Measurements from ENCODE around the gene HPCAL1. TPM values are rescaled to one million over a fixed set of nuclear protein-coding genes. Genes with fewer than 3 reads are reported as not detected.

Gene HPCAL1
- total and polyA plus RNA-seq, 2 of the 4 experiments (the other 2 are of a cell fraction) = 8.2 to 33.7 TPM

DNA sequence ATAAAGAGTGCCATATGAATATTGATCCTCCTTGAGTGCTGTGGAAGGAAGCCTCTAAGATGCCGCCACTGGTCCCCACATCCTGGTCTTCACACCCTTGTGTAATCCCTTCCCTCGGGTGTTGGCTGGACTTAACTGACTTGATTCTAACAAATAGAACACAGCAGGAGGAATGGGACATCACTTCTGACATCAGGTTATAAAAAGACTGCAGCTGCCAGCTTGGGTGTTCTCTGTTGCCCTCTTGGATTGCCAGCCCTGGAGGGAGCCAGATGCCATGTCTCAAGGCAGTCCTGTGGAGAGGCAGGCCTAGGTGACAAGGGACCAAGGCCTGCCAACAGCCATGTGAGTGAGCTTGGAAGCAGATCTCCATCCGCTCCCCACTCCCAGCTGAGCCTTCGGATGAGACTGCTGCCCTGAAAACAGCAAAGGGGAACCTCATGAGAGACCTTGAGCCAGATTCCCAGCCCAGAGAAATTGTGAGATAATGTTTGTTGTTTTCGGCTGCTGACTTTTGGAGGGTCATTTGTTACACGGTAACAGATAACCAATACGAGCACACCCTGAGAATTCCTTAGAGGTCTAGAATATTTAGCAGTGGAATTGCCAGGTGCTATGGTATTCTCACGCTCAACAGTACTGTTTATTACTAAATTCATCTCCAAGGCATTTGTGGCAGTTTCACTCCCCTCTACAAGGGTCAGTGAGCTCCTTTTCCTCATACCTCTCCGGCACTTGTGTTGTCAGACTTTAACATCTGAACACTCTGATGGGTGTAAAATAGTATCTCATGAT lies 32.5 kb downstream of the HPCAL1 start:
- WGBS, 2 experiments (ENCODE audit: extremely low coverage in 2 of 2, insufficient read length in 1 of 2) = no CpG with 5 or more reads among the region's 9 CpGs

More for the DNA sequence above, 32.5 kb downstream of the HPCAL1 start:
- no peak overlapping the region for H4K5ac ChIP-seq (ENCODE audit: low read depth, low read length)
- H2AK9ac ChIP-seq (replicated peaks; ENCODE audit: low read depth, low read length, poor library complexity) = no peak overlapping the region
- H3K4me3 ChIP-seq (ENCODE audit: insufficient read depth, low read depth, low read length) = no peak overlapping the region
- ChIA-PET CTCF (no interaction called here), POLR2A (ENCODE audit: unreplicated experiment) (no interaction called here)
- no peak overlapping the region for H4K8ac ChIP-seq (ENCODE audit: low read depth in 2 of 2, low read length in 2 of 2)
- H2AK5ac ChIP-seq (ENCODE audit: low read depth, low read length) = no peak overlapping the region
- intact Hi-C loops (cut with micrococcal nuclease) (no loop called here), in situ Hi-C loops (cut with MboI; ENCODE audit: low sequenced_read_pairs) (no loop called here), dilution Hi-C loops (cut with HindIII; ENCODE audit: low sequenced_read_pairs, unreplicated experiment) (no loop called here)
- no peaks in the 10 kb centered on the region for H3K27me3 ChIP-seq (ENCODE audit: control insufficient read depth, insufficient read depth, low read length)
- H3K27ac ChIP-seq (ENCODE audit: insufficient read depth, low read length) = no peak overlapping the region
- ATAC-seq (ENCODE audit: low read depth) = no peak
- no peak overlapping the region for H3K14ac ChIP-seq (replicated peaks; ENCODE audit: low read depth, low read length)
- no peak overlapping the region for H4K91ac ChIP-seq (ENCODE audit: insufficient read depth, low read depth, low read length)
- peaks cover 5% of the 10 kb centered on the region for H3K9me3 ChIP-seq (ENCODE audit: control insufficient read depth, insufficient read depth, low read length)
- no peak overlapping the region for H3K9ac ChIP-seq (ENCODE audit: low read depth, low read length)
- H3K56ac ChIP-seq (ENCODE audit: extremely low read depth, insufficient read depth, low read length) = no peak overlapping the region
- H3K9me1 ChIP-seq (ENCODE audit: insufficient read depth, low read length) = peaks cover 11% of the 10 kb centered on the region
- H3K36me3 ChIP-seq (ENCODE audit: control insufficient read depth, insufficient read depth, low read length) = peaks cover 4% of the 10 kb centered on the region
- no peak overlapping the region for H3K23ac ChIP-seq (ENCODE audit: low read depth, low read length)
- TF ChIP-seq NFE2L2 (IDR thresholded peaks at IDR 0.05; ENCODE audit: low read depth, low read length) = no peak
- TF ChIP-seq, protein P1, sequence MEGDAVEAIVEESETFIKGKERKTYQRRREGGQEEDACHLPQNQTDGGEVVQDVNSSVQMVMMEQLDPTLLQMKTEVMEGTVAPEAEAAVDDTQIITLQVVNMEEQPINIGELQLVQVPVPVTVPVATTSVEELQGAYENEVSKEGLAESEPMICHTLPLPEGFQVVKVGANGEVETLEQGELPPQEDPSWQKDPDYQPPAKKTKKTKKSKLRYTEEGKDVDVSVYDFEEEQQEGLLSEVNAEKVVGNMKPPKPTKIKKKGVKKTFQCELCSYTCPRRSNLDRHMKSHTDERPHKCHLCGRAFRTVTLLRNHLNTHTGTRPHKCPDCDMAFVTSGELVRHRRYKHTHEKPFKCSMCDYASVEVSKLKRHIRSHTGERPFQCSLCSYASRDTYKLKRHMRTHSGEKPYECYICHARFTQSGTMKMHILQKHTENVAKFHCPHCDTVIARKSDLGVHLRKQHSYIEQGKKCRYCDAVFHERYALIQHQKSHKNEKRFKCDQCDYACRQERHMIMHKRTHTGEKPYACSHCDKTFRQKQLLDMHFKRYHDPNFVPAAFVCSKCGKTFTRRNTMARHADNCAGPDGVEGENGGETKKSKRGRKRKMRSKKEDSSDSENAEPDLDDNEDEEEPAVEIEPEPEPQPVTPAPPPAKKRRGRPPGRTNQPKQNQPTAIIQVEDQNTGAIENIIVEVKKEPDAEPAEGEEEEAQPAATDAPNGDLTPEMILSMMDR (conservative IDR thresholded peaks at IDR 0.05; ENCODE audit: low read depth, low read length) = no peak
- no peak for TF ChIP-seq RFX5 (IDR thresholded peaks at IDR 0.05; ENCODE audit: low read depth, low read length)
- TF ChIP-seq MAFK (IDR thresholded peaks at IDR 0.05; ENCODE audit: low read depth, low read length) = no peak
- no peak for TF ChIP-seq POLR2A (IDR thresholded peaks at IDR 0.05; ENCODE audit: low read depth, low read length)
- no peak for TF ChIP-seq RAD21 (IDR thresholded peaks at IDR 0.05; ENCODE audit: low read length)
- TF ChIP-seq, protein P2, sequence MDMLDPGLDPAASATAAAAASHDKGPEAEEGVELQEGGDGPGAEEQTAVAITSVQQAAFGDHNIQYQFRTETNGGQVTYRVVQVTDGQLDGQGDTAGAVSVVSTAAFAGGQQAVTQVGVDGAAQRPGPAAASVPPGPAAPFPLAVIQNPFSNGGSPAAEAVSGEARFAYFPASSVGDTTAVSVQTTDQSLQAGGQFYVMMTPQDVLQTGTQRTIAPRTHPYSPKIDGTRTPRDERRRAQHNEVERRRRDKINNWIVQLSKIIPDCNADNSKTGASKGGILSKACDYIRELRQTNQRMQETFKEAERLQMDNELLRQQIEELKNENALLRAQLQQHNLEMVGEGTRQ (IDR thresholded peaks at IDR 0.05; ENCODE audit: low read depth, low read length) = no peak
- TF ChIP-seq CHD1 (IDR thresholded peaks at IDR 0.05; ENCODE audit: low read depth, low read length) = no peak
- no peak for TF ChIP-seq BHLHE40 (IDR thresholded peaks at IDR 0.05; ENCODE audit: low read depth, low read length)
- no peak for TF ChIP-seq MAZ (IDR thresholded peaks at IDR 0.05; ENCODE audit: borderline replicate concordance, low read depth, low read length)
- TF ChIP-seq MXI1 (IDR thresholded peaks at IDR 0.05; ENCODE audit: borderline replicate concordance, low read depth, low read length) = no peak
- no peak for TF ChIP-seq RCOR1 (IDR thresholded peaks at IDR 0.05; ENCODE audit: insufficient replicate concordance, low read length)
- TF ChIP-seq FOS (IDR thresholded peaks at IDR 0.05; ENCODE audit: low read depth, low read length) = no peak
- no peak for TF ChIP-seq SMC3 (IDR thresholded peaks at IDR 0.05; ENCODE audit: low read depth, low read length)
- no peak for TF ChIP-seq CEBPB (IDR thresholded peaks at IDR 0.05; ENCODE audit: low read depth, low read length)
- TF ChIP-seq ELK1 (IDR thresholded peaks at IDR 0.05; ENCODE audit: borderline replicate concordance, low read depth, low read length) = no peak
- no peak overlapping the region for H2BK20ac ChIP-seq (ENCODE audit: low read depth, low read length)
- no peak overlapping the region for H2BK15ac ChIP-seq (ENCODE audit: low read depth, low read length)
- no peak overlapping the region for H2AFZ ChIP-seq (replicated peaks; ENCODE audit: low read length, poor library complexity)
- H2BK5ac ChIP-seq (ENCODE audit: low read depth, low read length, poor library complexity, severe bottlenecking) = no peak overlapping the region
- BruUV-seq (replicated peaks) = no TSS peak
- H3K79me1 ChIP-seq (ENCODE audit: low read depth in 1 of 2, low read length in 2 of 2) = peaks cover 24 to 64% of the 10 kb centered on the region in 2 experiments
- peaks cover 28% of the 10 kb centered on the region for H4K20me1 ChIP-seq (ENCODE audit: insufficient read depth, low read length)
- H3K4me2 ChIP-seq (ENCODE audit: low read depth, low read length) = no peak overlapping the region
- no peak overlapping the region for H2BK120ac ChIP-seq (ENCODE audit: low read depth, low read length)
- DNase-seq = no peak
- H3K4ac ChIP-seq (ENCODE audit: low read depth, low read length) = no peak overlapping the region
- no peak overlapping the region for H3K18ac ChIP-seq (ENCODE audit: low read depth, low read length)
- peaks cover 10% of the 10 kb centered on the region for H3K4me1 ChIP-seq (ENCODE audit: control insufficient read depth, insufficient read depth, low read length)
